Loucy (cell line): ENCODE data around the gene PGF.

ENCODE experiments used
- EZH2phosphoT487 ChIP-seq: fragments of 200-600 bp; IDR thresholded peaks from 2 replicates; pipeline ENCODE4 v1.6.1; 2018; ENCODE audit warnings: antibody characterized with exemption, mild to moderate bottlenecking, moderate library complexity, borderline replicate concordance
- TF ChIP-seq, protein P1 (sequence below): fragments of 200-600 bp; sonication (generic); conservative IDR thresholded peaks from 2 replicates; pipeline ENCODE4 v1.5.1; 2014; ENCODE audit warnings: mild to moderate bottlenecking, antibody characterized with exemption, low read length

DNA sequence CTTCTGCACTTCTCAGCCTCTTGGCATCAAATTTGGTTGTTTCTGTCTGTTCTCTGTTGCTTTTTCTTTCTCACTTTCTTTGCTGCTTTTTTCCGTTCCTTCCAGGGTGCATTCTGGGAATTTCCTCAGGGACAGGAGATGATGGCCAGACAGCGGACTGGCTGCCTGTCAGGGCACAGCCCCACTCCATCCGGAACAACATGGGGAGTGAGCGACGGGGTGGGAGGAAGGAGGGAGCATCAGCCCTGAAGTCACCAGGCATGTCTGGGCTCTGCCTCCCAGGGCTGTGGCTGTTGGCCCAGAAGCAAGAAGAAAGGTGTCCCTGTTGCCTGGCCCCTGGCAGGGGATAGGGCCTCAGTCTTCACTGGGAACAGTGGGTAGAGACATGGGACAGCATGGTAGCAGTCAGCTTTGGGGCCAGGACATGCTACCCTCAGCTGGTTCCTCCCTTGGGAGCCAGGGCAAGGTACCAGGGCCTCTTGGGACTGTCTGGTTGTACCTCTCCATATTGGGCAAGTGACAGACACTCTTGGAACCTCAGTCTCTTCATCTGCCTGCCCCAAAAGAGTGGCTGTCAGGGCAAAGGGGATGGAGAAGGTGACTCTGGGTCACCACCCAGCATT, 8.6 kb downstream of the PGF start:
- TF ChIP-seq, protein P1, sequence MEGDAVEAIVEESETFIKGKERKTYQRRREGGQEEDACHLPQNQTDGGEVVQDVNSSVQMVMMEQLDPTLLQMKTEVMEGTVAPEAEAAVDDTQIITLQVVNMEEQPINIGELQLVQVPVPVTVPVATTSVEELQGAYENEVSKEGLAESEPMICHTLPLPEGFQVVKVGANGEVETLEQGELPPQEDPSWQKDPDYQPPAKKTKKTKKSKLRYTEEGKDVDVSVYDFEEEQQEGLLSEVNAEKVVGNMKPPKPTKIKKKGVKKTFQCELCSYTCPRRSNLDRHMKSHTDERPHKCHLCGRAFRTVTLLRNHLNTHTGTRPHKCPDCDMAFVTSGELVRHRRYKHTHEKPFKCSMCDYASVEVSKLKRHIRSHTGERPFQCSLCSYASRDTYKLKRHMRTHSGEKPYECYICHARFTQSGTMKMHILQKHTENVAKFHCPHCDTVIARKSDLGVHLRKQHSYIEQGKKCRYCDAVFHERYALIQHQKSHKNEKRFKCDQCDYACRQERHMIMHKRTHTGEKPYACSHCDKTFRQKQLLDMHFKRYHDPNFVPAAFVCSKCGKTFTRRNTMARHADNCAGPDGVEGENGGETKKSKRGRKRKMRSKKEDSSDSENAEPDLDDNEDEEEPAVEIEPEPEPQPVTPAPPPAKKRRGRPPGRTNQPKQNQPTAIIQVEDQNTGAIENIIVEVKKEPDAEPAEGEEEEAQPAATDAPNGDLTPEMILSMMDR, result no peak; the same call in 1 of the 2 replicates
- no peak for TF ChIP-seq EZH2phosphoT487
